Osteoblast (primary cell): ENCODE results near the gene RPRD1A. TPM values are rescaled to one million over a fixed set of nuclear protein-coding genes. Genes with fewer than 3 reads are reported as not detected.
"Not testable (repeated sequence)": the region's sequence is repeated elsewhere in the genome, so short reads cannot be mapped to it uniquely, and the experiment has no call there.

ENCODE experiments used
- DNase-seq: peaks from one replicate; pipeline ENCODE4 v3.0.0; 2011; ENCODE audit warnings: low spot score, mixed read lengths; ENCODE audit not compliant: insufficient read length; ENCODE audit errors: missing footprints
- H2AFZ ChIP-seq: 2 replicates; pipeline ENCODE4 v1.6.0; 2011; ENCODE audit warnings: mild to moderate bottlenecking, low read length
- H3K27ac ChIP-seq: 2 replicates; pipeline ENCODE4 v1.5.1; 2011; ENCODE audit warnings: mild to moderate bottlenecking, low read depth, low read length, moderate library complexity
- H3K27me3 ChIP-seq: 2 replicates; pipeline ENCODE4 v1.6.0; 2012; ENCODE audit warnings: mild to moderate bottlenecking, control low read depth, inconsistent platforms, low read length, moderate library complexity; ENCODE audit not compliant: insufficient read depth
- H3K36me3 ChIP-seq: 2 replicates; pipeline ENCODE4 v1.5.1; 2011; ENCODE audit warnings: mild to moderate bottlenecking, low read length, control low read depth, moderate library complexity; ENCODE audit not compliant: insufficient read depth
- H3K4me1 ChIP-seq: 2 replicates; pipeline ENCODE4 v1.5.1; 2011; ENCODE audit warnings: mild to moderate bottlenecking, low read length, control low read depth, moderate library complexity; ENCODE audit not compliant: insufficient read depth
- H3K4me2 ChIP-seq: 2 replicates; pipeline ENCODE4 v1.6.0; 2011; ENCODE audit warnings: mild to moderate bottlenecking, low read length; ENCODE audit not compliant: insufficient read depth
- H3K4me3 ChIP-seq: fragments of 200-600 bp; sonication (generic); 3 replicates; pipeline ENCODE4 v1.5.1; 2012; ENCODE audit warnings: mild to moderate bottlenecking, low read length, inconsistent platforms; ENCODE audit not compliant: insufficient read depth
- H3K79me2 ChIP-seq: 2 replicates; pipeline ENCODE4 v1.6.0; 2012; ENCODE audit warnings: mild to moderate bottlenecking, low read length, control low read depth, inconsistent platforms; ENCODE audit not compliant: insufficient read depth
- H3K9me3 ChIP-seq: 2 replicates; pipeline ENCODE4 v1.5.1; 2011; ENCODE audit warnings: low read depth, low read length, control low read depth
- H4K20me1 ChIP-seq: 2 replicates; pipeline ENCODE4 v1.6.0; 2012; ENCODE audit warnings: mild to moderate bottlenecking, low read length, control low read depth; ENCODE audit not compliant: insufficient read depth
- CTCF ChIP-seq: IDR thresholded peaks from 2 replicates; pipeline ENCODE4 v1.5.1; 2011; ENCODE audit warnings: mild to moderate bottlenecking, low read depth, low read length, moderate library complexity; ENCODE audit errors: extremely low read depth
- total RNA-seq: library from RNA; depleted of rRNA; stranded (reverse); fragments of >200 nt; gene quantifications from 2 replicates; pipeline ENCODE4 v1.2.3, GENCODE V29; 2012

The RPRD1A gene
- total RNA-seq, 1 donor = 36.2 TPM

GRCh38 chr18:36074435-36074834 is 7.1 kb upstream of the RPRD1A start:
- DNase-seq = no peak
- Histone ChIP-seq H3K4me3 (no peak overlapping the region), H2AFZ (no peak overlapping the region), H3K4me1 (peaks cover 5% of the 10 kb centered on the region), H3K27me3 (no peaks in the 10 kb centered on the region), H3K36me3 (no peaks in the 10 kb centered on the region), H4K20me1 (no peaks in the 10 kb centered on the region), H3K9me3 (no peaks in the 10 kb centered on the region), H3K4me2 (no peak overlapping the region), H3K79me2 (no peaks in the 10 kb centered on the region), H3K27ac (no peak overlapping the region)
- no peak for TF ChIP-seq CTCF

- H3K79me2 ChIP-seq = no peaks in the 10 kb centered on the region
- no peak overlapping the region for H3K4me2 ChIP-seq
- no peaks in the 10 kb centered on the region for H3K36me3 ChIP-seq
- no peak for TF ChIP-seq CTCF
- no peaks in the 10 kb centered on the region for H3K9me3 ChIP-seq
- no peak overlapping the region for H2AFZ ChIP-seq
- no peak overlapping the region for H3K4me3 ChIP-seq
- H4K20me1 ChIP-seq = no peaks in the 10 kb centered on the region
- H3K27ac ChIP-seq = no peak overlapping the region
- H3K4me1 ChIP-seq = no peaks in the 10 kb centered on the region
- no peak for DNase-seq
- H3K27me3 ChIP-seq = no peaks in the 10 kb centered on the region
Measured at GRCh38 chr18:36073676-36074075, 6.3 kb upstream of the RPRD1A start.

- not testable (repeated sequence) for H3K4me1 ChIP-seq, H4K20me1 ChIP-seq
Measured at GRCh38 chr18:36072406-36072805, 5.0 kb upstream of the RPRD1A start.

GRCh38 chr18:36066686-36067054 is 689 bp downstream of the RPRD1A start:
- Histone ChIP-seq H3K36me3 (no peaks in the 10 kb centered on the region), H3K4me3 (peak overlapping the region; percentile 91), H2AFZ (peak overlapping the region; percentile 88), H3K4me2 (peak overlapping the region; percentile 87), H3K27me3 (no peaks in the 10 kb centered on the region), H3K27ac (peak overlapping the region; percentile 96), H3K79me2 (peaks cover 55% of the 10 kb centered on the region), H3K9me3 (no peaks in the 10 kb centered on the region), H4K20me1 (peaks cover 3% of the 10 kb centered on the region), H3K4me1 (peaks cover 7% of the 10 kb centered on the region)
- DNase-seq = peak; percentile 72
- no peak for TF ChIP-seq CTCF

More at GRCh38 chr18:36072406-36072805, 5.0 kb upstream of the RPRD1A start:
- H3K4me3 ChIP-seq, H3K27ac ChIP-seq, H3K4me2 ChIP-seq, H3K79me2 ChIP-seq, DNase-seq, H3K27me3 ChIP-seq, H3K9me3 ChIP-seq, H3K36me3 ChIP-seq, H2AFZ ChIP-seq: not testable (repeated sequence)
